GM23338 (cell line): ENCODE data around the gene STARD8.

ENCODE experiments used
- CTCF ChIP-seq, 2 experiments: fragments of 200-600 bp in 1 of 2; sonication (generic) in 1 of 2; conservative IDR thresholded peaks; 2 replicates each; pipeline versions ENCODE4 v1.5.1 to v1.6.1; 2016 to 2017; ENCODE audit warnings: antibody characterized with exemption in 2 of 2, low read depth in 2 of 2, mild to moderate bottlenecking in 2 of 2, moderate library complexity in 1 of 2
- EZH2 ChIP-seq: fragments of 200-600 bp; sonication (generic); IDR thresholded peaks from one replicate; pipeline ENCODE4 v1.8.0; 2017; ENCODE audit warnings: antibody characterized with exemption, mild to moderate bottlenecking, low read depth; ENCODE audit not compliant: unreplicated experiment
- EZH2phosphoT487 ChIP-seq: fragments of 200-600 bp; sonication (generic); IDR thresholded peaks from one replicate; pipeline ENCODE4 v1.8.1; 2018; ENCODE audit warnings: antibody characterized with exemption; ENCODE audit not compliant: unreplicated experiment
- POLR2AphosphoS5 ChIP-seq: IDR thresholded peaks from 2 replicates; pipeline ENCODE4 v1.6.1; 2016; ENCODE audit warnings: antibody characterized with exemption, low read depth

GRCh38 chrX:68632491-68632890, 15.0 kb upstream of the STARD8 start:
- no peak for TF ChIP-seq CTCF (conservative IDR thresholded peaks at IDR 0.05; ENCODE audit: low read depth in 2 of 2)
- TF ChIP-seq EZH2phosphoT487: no peak
- no peak for TF ChIP-seq POLR2AphosphoS5
- TF ChIP-seq EZH2: no peak
